Activated naive CD4-positive, alpha-beta T cell treated with anti-CD3 and anti-CD28 coated beads, Interleukin-2, amount 50 U/mL, for 72 hours (primary cell): Measurements from ENCODE around the gene MVB12B. TPM values are rescaled to one million over a fixed set of nuclear protein-coding genes. Genes with fewer than 3 reads are reported as not detected.

ENCODE experiments used
- ATAC-seq, 2 donors: fragments of 150-1000 bp; cut with Tn5 transposase; 2 replicates each; pipeline ENCODE4 v1.10.0; 2021; ENCODE audit warnings: mild to moderate bottlenecking in 2 of 2, moderate library complexity in 2 of 2
- DNase-seq, 2 donors: peaks; one replicate each; pipeline ENCODE4 v3.0.0; 2021 to 2022; ENCODE audit warnings: low spot score in 2 of 2
- H3K27ac Mint-ChIP-seq, 2 donors: one replicate each; pipeline ENCODE4 v1.8.0; 2022; ENCODE audit warnings: mild to moderate bottlenecking in 2 of 2, mixed read lengths in 2 of 2
- H3K36me3 Mint-ChIP-seq, 2 donors: one replicate each; pipeline ENCODE4 v1.8.0; 2022; ENCODE audit warnings: mixed read lengths in 2 of 2
- H3K9me3 Mint-ChIP-seq, 2 donors: one replicate each; pipeline ENCODE4 v1.8.0; 2022; ENCODE audit warnings: mixed read lengths in 2 of 2
- total RNA-seq, 2 donors: library from RNA; stranded (reverse); gene quantifications; one replicate each; pipeline ENCODE4 v1.2.3, GENCODE V29; 2022

The MVB12B gene
- total RNA-seq, 2 donors from 2014 or later = 1.4 to 2.3 TPM

DNA sequence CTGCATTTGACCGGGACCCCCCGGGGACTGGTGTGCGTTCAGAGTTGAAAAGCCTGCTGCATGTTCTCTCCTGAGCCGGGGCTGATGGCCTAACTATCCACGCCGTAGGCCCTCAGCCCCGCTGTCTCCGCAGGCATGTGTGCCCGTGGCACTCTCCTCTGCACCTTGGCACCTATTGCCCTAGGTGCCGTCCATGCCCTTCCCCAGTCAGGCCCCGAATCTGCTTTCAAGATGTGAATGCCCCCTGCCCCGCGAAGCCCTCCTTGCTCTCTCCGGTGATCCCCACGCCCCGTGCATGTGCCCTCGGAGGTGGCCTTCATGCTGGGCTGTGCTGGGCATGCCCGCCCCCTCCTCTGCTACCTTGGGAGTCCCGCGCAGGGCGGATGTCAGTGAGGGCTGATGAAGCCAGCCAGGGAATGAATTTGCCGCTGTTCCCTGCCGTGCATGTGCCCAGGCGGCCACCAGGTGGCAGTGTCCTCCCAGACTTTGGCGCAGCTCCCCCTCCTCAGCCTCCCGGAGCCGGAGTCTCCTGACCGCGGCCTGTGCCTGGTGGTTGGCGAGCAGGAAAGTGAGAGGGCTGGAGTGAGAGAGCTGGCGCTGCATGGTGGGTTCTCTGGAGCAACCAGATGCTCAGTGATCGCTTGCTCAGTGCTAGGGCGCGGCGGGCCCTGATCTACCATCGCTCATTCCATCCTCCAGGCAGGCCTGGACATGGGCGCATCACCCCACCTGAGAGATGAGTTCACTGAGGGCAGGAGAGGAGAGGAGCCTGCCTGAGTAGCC is 174.2 kb downstream of the MVB12B start:
- ATAC-seq = peak; percentile 71 to 74
- Mint-ChIP-seq H3K9me3 (no peaks in the 10 kb centered on the region), H3K27ac (no peak overlapping the region), H3K36me3 (no peaks in the 10 kb centered on the region)
- DNase-seq = peak in 1 of 2 donors; percentile 75

DNA sequence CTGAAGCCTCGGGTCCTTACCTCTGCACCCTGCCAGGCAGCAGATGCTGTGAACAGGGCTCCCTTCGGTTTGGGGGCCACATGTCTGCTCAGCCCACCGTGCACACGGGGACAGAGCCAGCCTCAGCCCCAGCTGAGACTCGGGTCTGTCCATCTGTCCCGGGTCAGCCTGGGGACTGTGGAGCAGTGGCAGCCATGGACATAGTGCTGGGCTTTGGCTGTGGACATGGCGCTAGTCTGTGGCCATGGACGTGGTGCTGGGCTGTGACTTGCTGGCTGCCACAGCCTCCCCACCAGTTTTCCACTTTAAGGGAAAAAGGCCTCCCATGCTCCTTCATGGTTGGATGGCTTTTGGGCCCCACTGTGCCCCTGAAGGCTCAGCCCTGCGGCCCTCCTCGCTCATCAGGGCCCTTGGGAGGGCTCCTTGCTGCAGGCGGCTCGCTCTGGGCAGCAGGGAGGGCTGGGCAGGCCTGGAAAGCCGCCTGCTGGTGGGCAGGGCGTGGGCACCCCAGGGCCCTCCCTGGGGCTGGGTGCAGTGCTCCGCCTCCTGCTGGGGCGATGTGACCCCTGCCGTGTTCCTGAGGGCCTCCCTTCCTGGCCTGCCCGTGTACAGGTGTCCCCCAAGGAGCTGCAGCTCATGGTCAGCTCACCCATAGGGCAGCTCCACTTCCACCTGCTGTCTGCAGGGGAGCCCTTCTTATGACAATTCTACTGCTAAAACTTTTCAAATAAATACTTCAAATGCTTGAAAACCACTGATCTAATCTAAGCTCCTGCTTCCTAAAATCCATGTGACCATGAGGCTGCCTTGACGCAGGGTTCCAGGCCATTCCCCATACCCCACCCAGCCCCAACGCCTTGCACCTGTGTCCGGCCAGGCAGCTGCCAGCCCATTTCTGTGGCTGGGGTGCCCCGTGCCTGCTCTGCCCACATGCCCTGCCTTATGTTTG is 175.0 kb downstream of the MVB12B start:
- no peaks in the 10 kb centered on the region for H3K36me3 Mint-ChIP-seq
- H3K27ac Mint-ChIP-seq = no peak overlapping the region
- H3K9me3 Mint-ChIP-seq = no peaks in the 10 kb centered on the region
- ATAC-seq (peak in 1 of 2 donors; percentile 3), DNase-seq (no peak)

GRCh38 chr9:126502417-126503332 is 176.0 kb downstream of the MVB12B start:
- no peaks in the 10 kb centered on the region for H3K36me3 Mint-ChIP-seq
- no peak overlapping the region for H3K27ac Mint-ChIP-seq
- H3K9me3 Mint-ChIP-seq = no peaks in the 10 kb centered on the region
- ATAC-seq (no peak), DNase-seq (no peak)

- ATAC-seq (no peak), DNase-seq (no peak)
- Mint-ChIP-seq H3K9me3 (no peaks in the 10 kb centered on the region), H3K36me3 (no peaks in the 10 kb centered on the region), H3K27ac (no peak overlapping the region)
These were observed 176.9 kb downstream of the MVB12B start for GRCh38 chr9:126503333-126504085.

- no peak for DNase-seq
- Mint-ChIP-seq H3K36me3 (no peaks in the 10 kb centered on the region), H3K27ac (no peak overlapping the region), H3K9me3 (no peaks in the 10 kb centered on the region)
- ATAC-seq = no peak
These were observed 177.7 kb downstream of the MVB12B start for GRCh38 chr9:126504086-126504976.

GRCh38 chr9:126504977-126505455 is 178.4 kb downstream of the MVB12B start:
- Mint-ChIP-seq H3K36me3 (no peaks in the 10 kb centered on the region), H3K9me3 (no peaks in the 10 kb centered on the region), H3K27ac (no peak overlapping the region)
- DNase-seq (no peak), ATAC-seq (no peak)

GRCh38 chr9:126505697-126506346 is 179.2 kb downstream of the MVB12B start:
- H3K27ac Mint-ChIP-seq = no peak overlapping the region
- no peak for DNase-seq
- H3K9me3 Mint-ChIP-seq = no peaks in the 10 kb centered on the region
- H3K36me3 Mint-ChIP-seq = no peaks in the 10 kb centered on the region
- ATAC-seq = no peak

GRCh38 chr9:126506361-126507317 is 180.0 kb downstream of the MVB12B start:
- Mint-ChIP-seq H3K9me3 (no peaks in the 10 kb centered on the region), H3K36me3 (no peaks in the 10 kb centered on the region), H3K27ac (no peak overlapping the region)
- DNase-seq = no peak
- ATAC-seq = no peak

- ATAC-seq (no peak), DNase-seq (no peak)
- H3K36me3 Mint-ChIP-seq = no peaks in the 10 kb centered on the region
- no peaks in the 10 kb centered on the region for H3K9me3 Mint-ChIP-seq
- no peak overlapping the region for H3K27ac Mint-ChIP-seq
These were observed 180.9 kb downstream of the MVB12B start for GRCh38 chr9:126507318-126508109.

- no peak for DNase-seq
- no peak for ATAC-seq
- H3K27ac Mint-ChIP-seq = no peak overlapping the region
- H3K36me3 Mint-ChIP-seq = no peaks in the 10 kb centered on the region
- H3K9me3 Mint-ChIP-seq = no peaks in the 10 kb centered on the region
These were observed 181.6 kb downstream of the MVB12B start for GRCh38 chr9:126508171-126508591.

- Mint-ChIP-seq H3K9me3 (no peaks in the 10 kb centered on the region), H3K36me3 (no peaks in the 10 kb centered on the region)
These were observed 182.3 kb downstream of the MVB12B start for GRCh38 chr9:126508928-126509327.

GRCh38 chr9:126509718-126510117 is 183.1 kb downstream of the MVB12B start:
- DNase-seq (no peak), ATAC-seq (no peak)
- no peaks in the 10 kb centered on the region for H3K9me3 Mint-ChIP-seq
- H3K36me3 Mint-ChIP-seq = no peaks in the 10 kb centered on the region
- peak overlapping the region in 1 of 2 donors; percentile 44 for H3K27ac Mint-ChIP-seq

More at GRCh38 chr9:126508928-126509327, 182.3 kb downstream of the MVB12B start:
- ATAC-seq (no peak), DNase-seq (no peak)
- no peak overlapping the region for H3K27ac Mint-ChIP-seq

DNA sequence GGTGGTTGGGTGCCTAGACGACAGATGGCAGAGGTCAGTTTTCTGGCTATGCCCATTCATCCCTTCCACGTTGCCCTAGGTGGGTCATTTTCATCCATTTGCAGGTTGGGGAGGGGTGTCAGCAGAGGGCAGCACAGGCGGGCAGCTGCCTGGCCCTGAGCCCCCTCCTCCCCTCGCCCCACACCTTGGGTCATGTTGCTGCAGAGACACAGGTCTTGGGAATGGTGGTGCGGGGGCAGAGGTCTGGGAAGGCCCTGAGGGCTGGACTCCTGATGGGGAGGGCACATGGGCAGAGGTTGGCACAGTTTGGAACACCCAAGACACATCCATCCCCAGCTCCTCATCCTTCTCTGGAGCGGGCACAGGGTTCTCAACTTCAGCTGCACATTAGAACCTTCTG is 183.9 kb downstream of the MVB12B start:
- H3K36me3 Mint-ChIP-seq = no peaks in the 10 kb centered on the region
- DNase-seq (peak in 1 of 2 donors; percentile 23), ATAC-seq (no peak)
- H3K9me3 Mint-ChIP-seq = no peaks in the 10 kb centered on the region
- H3K27ac Mint-ChIP-seq = no peak overlapping the region
